ENCODE results near the gene GP5. TPM values are rescaled to one million over a fixed set of nuclear protein-coding genes. Genes with fewer than 3 reads are reported as not detected.

The GP5 gene
- total RNA-seq, 4 donors from 2014 or later: 0.19 TPM; not detected in 3

GRCh38 chr3:194407423-194407822 lies 8.4 kb upstream of the GP5 start:
- TF ChIP-seq POLR2AphosphoS5 (IDR thresholded peaks at IDR 0.05): no peak
- TF ChIP-seq, protein P1, sequence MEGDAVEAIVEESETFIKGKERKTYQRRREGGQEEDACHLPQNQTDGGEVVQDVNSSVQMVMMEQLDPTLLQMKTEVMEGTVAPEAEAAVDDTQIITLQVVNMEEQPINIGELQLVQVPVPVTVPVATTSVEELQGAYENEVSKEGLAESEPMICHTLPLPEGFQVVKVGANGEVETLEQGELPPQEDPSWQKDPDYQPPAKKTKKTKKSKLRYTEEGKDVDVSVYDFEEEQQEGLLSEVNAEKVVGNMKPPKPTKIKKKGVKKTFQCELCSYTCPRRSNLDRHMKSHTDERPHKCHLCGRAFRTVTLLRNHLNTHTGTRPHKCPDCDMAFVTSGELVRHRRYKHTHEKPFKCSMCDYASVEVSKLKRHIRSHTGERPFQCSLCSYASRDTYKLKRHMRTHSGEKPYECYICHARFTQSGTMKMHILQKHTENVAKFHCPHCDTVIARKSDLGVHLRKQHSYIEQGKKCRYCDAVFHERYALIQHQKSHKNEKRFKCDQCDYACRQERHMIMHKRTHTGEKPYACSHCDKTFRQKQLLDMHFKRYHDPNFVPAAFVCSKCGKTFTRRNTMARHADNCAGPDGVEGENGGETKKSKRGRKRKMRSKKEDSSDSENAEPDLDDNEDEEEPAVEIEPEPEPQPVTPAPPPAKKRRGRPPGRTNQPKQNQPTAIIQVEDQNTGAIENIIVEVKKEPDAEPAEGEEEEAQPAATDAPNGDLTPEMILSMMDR (IDR thresholded peaks at IDR 0.05): no peak
- no peak for TF ChIP-seq EP300 (IDR thresholded peaks at IDR 0.05)
- TF ChIP-seq POLR2A (IDR thresholded peaks at IDR 0.05): no peak
- no peak overlapping the region for H3K4me3 ChIP-seq
- no peak for DNase-seq (ENCODE audit: low spot score in 2 of 2)
- no peaks in the 10 kb centered on the region for H3K9me3 ChIP-seq
- H3K27ac ChIP-seq: no peak overlapping the region
- WGBS: 89% methylated on average over 7 of the region's 7 CpGs
- no peaks in the 10 kb centered on the region for H3K4me1 ChIP-seq
- H3K36me3 ChIP-seq: peaks cover 2% of the 10 kb centered on the region
- H3K27me3 ChIP-seq: no peaks in the 10 kb centered on the region

DNA sequence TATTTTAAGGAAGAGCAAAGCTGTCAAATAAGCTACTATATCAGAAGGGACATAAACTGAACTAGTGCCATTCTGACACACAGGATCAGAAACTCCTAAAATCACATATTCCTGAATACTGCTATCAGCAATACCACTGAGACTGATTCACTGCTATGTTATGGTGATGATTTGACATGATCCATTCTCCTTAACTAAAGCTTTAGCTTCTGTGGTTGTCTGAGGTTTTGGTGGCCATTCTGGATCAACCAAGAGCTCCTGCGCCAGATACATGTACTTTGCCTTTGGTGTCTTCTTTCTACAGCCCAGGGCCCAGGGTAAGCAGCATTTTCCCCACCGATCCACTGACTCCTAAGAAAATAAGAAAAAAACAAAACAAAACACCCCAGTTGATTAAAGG lies 6.7 kb upstream of the GP5 start:
- Histone ChIP-seq H3K27ac (no peak overlapping the region), H3K4me1 (no peaks in the 10 kb centered on the region), H3K36me3 (no peaks in the 10 kb centered on the region), H3K4me3 (no peak overlapping the region), H3K9me3 (no peaks in the 10 kb centered on the region), H3K27me3 (no peaks in the 10 kb centered on the region)
- 95% methylated on average over 2 of the region's 2 CpGs for WGBS
- TF ChIP-seq, protein P1 (IDR thresholded peaks at IDR 0.05): no peak
- TF ChIP-seq POLR2A (IDR thresholded peaks at IDR 0.05) (no peak), POLR2AphosphoS5 (IDR thresholded peaks at IDR 0.05) (no peak), EP300 (IDR thresholded peaks at IDR 0.05) (no peak)
- DNase-seq (ENCODE audit: low spot score in 2 of 2): no peak

DNA sequence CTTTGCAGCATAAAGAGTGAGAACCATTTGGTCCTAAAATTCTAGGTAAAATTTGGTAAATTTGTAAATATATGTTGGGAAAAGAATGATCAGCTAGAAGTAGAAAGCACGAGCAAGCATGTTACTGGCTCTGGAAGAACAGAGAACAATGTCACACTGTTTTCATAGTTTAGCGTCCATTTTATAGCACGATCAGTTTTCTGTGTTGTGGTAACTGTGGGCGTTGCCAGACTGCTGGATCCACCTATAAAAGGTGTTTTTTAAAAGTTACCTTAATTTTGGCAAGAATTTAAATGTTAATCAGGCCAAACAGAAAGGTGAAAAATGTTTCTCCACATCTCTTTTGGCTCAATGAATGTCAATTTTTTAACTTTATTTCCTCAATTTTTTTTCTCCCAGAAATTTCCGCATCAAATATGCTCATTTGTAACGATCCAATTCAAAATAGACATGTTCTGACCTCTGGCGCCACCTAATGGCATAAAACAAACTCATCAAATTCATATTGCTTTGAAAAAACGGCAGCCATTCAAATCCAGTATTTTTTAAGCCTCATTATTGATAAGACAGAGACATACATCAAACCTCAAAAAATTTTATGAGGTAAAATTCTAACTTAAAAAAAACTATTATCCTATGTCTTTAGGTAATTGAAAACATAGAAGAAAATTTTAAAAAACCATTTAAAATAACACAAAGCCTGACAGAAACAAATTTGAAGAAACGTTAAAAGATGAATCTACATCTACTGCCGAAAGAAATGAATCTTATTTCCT lies 5.5 kb upstream of the GP5 start:
- H3K27me3 ChIP-seq: peaks cover 6% of the 10 kb centered on the region
- H3K27ac ChIP-seq: no peak overlapping the region
- no peak overlapping the region for H3K4me3 ChIP-seq
- DNase-seq (ENCODE audit: low spot score in 2 of 2): no peak
- WGBS: 41% methylated on average over 10 of the region's 10 CpGs
- no peaks in the 10 kb centered on the region for H3K4me1 ChIP-seq
- no peaks in the 10 kb centered on the region for H3K9me3 ChIP-seq
- H3K36me3 ChIP-seq: no peaks in the 10 kb centered on the region
- TF ChIP-seq EP300 (IDR thresholded peaks at IDR 0.05): no peak
- TF ChIP-seq, protein P1 (IDR thresholded peaks at IDR 0.05): peak; percentile 51

- WGBS: 80% methylated on average over 8 of the region's 8 CpGs
These were observed 2.8 kb upstream of the GP5 start for GRCh38 chr3:194401868-194402329.

GRCh38 chr3:194401346-194401745 lies 2.3 kb upstream of the GP5 start:
- no peak overlapping the region for H3K27ac ChIP-seq
- H3K4me3 ChIP-seq: no peak overlapping the region
- H3K4me1 ChIP-seq: peaks cover 19% of the 10 kb centered on the region
- DNase-seq (ENCODE audit: low spot score in 2 of 2): no peak
- no peaks in the 10 kb centered on the region for H3K36me3 ChIP-seq
- H3K9me3 ChIP-seq: no peaks in the 10 kb centered on the region
- WGBS: 90% methylated on average over 8 of the region's 9 CpGs
- TF ChIP-seq, protein P1 (IDR thresholded peaks at IDR 0.05): no peak
- TF ChIP-seq EP300 (IDR thresholded peaks at IDR 0.05) (no peak), POLR2A (IDR thresholded peaks at IDR 0.05) (no peak), POLR2AphosphoS5 (IDR thresholded peaks at IDR 0.05) (no peak)
- H3K27me3 ChIP-seq: peaks cover 26% of the 10 kb centered on the region

More at GRCh38 chr3:194401868-194402329, 2.8 kb upstream of the GP5 start:
- Histone ChIP-seq H3K4me1 (peaks cover 14% of the 10 kb centered on the region), H3K9me3 (no peaks in the 10 kb centered on the region), H3K27ac (no peak overlapping the region), H3K27me3 (peaks cover 23% of the 10 kb centered on the region), H3K36me3 (no peaks in the 10 kb centered on the region), H3K4me3 (no peak overlapping the region)
- TF ChIP-seq EP300 (IDR thresholded peaks at IDR 0.05): no peak
- TF ChIP-seq, protein P1 (IDR thresholded peaks at IDR 0.05): no peak
- TF ChIP-seq POLR2A (IDR thresholded peaks at IDR 0.05): no peak
- no peak for TF ChIP-seq POLR2AphosphoS5 (IDR thresholded peaks at IDR 0.05)
- no peak for DNase-seq (ENCODE audit: low spot score in 2 of 2)
